Left lung (tissue), 10 donors: ENCODE results near the gene ARG1. TPM values are rescaled to one million over a fixed set of nuclear protein-coding genes. Genes with fewer than 3 reads are reported as not detected.

Source experiments
- ATAC-seq: fragments of 200-7000 bp; cut with Tn5 transposase; one replicate; pipeline ENCODE4 v1.9.1; 2020; ENCODE audit warnings: moderate library complexity
- DNase-seq, 4 donors: peaks; one replicate each; pipeline ENCODE4 v3.0.0-alpha.2; 2013 to 2020
- H3K27ac ChIP-seq, 2 donors: fragments of 200-600 bp; sonication (generic) in 1 of 2; one replicate each; pipeline versions ENCODE4 v1.5.0 to v1.8.0; 2020 to 2021
- H3K27me3 ChIP-seq, 2 donors: fragments of 200-600 bp; sonication (generic) in 1 of 2; one replicate each; pipeline versions ENCODE4 v1.5.0 to v1.8.0; 2020 to 2021
- H3K36me3 ChIP-seq, 2 donors: fragments of 200-600 bp; sonication (generic) in 1 of 2; one replicate each; pipeline versions ENCODE4 v1.5.0 to v1.8.0; 2020 to 2021
- H3K4me1 ChIP-seq, 2 donors: fragments of 200-600 bp; one replicate each; pipeline ENCODE4 v1.8.0; 2021
- H3K4me3 ChIP-seq, 2 donors: fragments of 200-600 bp; sonication (generic) in 1 of 2; one replicate each; pipeline versions ENCODE4 v1.5.0 to v1.8.0; 2020 to 2021; ENCODE audit warnings: mild to moderate bottlenecking in 1 of 2
- H3K9me3 ChIP-seq, 2 donors: fragments of 200-600 bp; sonication (generic) in 1 of 2; one replicate each; pipeline versions ENCODE4 v1.5.0 to v1.8.0; 2020 to 2021
- CTCF ChIP-seq, 2 donors: fragments of 200-600 bp; sonication (generic) in 1 of 2; IDR thresholded peaks; one replicate each; pipeline versions ENCODE4 v1.5.0 to v1.8.0; 2021; ENCODE audit warnings: antibody characterized with exemption in 2 of 2
- intact Hi-C, 2 donors: fragments of 100-400 bp; cut with DNase I; formaldehyde crosslinking; loops; one replicate each; pipeline versions ENCODE4 v1.11.2 to v1.14.2; 2022
- polyA plus RNA-seq, 6 donors: library from polyadenylated mRNA; unstranded; fragments of 120-200 nt; gene quantifications; one replicate each; pipeline ENCODE4 v1.2.1, GENCODE V29; 2013; ENCODE audit not compliant: insufficient read length in 6 of 6
- total RNA-seq, 2 donors: library from RNA; stranded (reverse); fragmentation: NEBNext Ultra II Directional; extraction: Animal tissue kit (Norgen Biotek cat#: 25700); gene quantifications; one replicate each; pipeline ENCODE4 v1.2.1, GENCODE V29; 2021
- donor health status: DM: no; HTN: yes; CAD: no.
- donor health status: DM: no; HTN: no; CAD: no.

Gene ARG1
- total and polyA plus RNA-seq, 8 donors, result 0.32 to 5.8 (median 1.4) TPM

GRCh38 chr6:131594074-131594473, 21.0 kb downstream of the ARG1 start:
- no peaks in the 10 kb centered on the region for H3K27me3 ChIP-seq
- H3K9me3 ChIP-seq, result no peaks in the 10 kb centered on the region
- ATAC-seq (no peak), DNase-seq (no peak)
- H3K4me3 ChIP-seq, result no peak overlapping the region
- no peak overlapping the region for H3K27ac ChIP-seq
- intact Hi-C loops, result no loop called here
- peaks cover 0 to 100% of the 10 kb centered on the region in 2 donors for H3K36me3 ChIP-seq
- TF ChIP-seq CTCF (IDR thresholded peaks at IDR 0.05), result no peak
- no peaks in the 10 kb centered on the region for H3K4me1 ChIP-seq

GRCh38 chr6:131597446-131597845, 24.4 kb downstream of the ARG1 start:
- intact Hi-C loops, result no loop called here
- DNase-seq (no peak), ATAC-seq (no peak)
- no peaks in the 10 kb centered on the region for H3K4me1 ChIP-seq
- H3K27me3 ChIP-seq, result no peaks in the 10 kb centered on the region
- no peak overlapping the region for H3K27ac ChIP-seq
- no peaks in the 10 kb centered on the region for H3K9me3 ChIP-seq
- no peak for TF ChIP-seq CTCF (IDR thresholded peaks at IDR 0.05)
- no peak overlapping the region for H3K4me3 ChIP-seq
- H3K36me3 ChIP-seq, result peaks cover 0 to 100% of the 10 kb centered on the region in 2 donors

GRCh38 chr6:131600716-131601115, 27.7 kb downstream of the ARG1 start:
- intact Hi-C loops, result no loop called here
- Histone ChIP-seq H3K36me3 (peaks cover 0 to 100% of the 10 kb centered on the region in 2 donors), H3K27ac (no peak overlapping the region), H3K4me3 (no peak overlapping the region), H3K4me1 (no peaks in the 10 kb centered on the region), H3K27me3 (no peaks in the 10 kb centered on the region), H3K9me3 (no peaks in the 10 kb centered on the region)
- ATAC-seq (no peak), DNase-seq (no peak)
- TF ChIP-seq CTCF (IDR thresholded peaks at IDR 0.05), result no peak

GRCh38 chr6:131602781-131603312, 29.8 kb downstream of the ARG1 start:
- Histone ChIP-seq H3K36me3 (peaks cover 0 to 100% of the 10 kb centered on the region in 2 donors), H3K27ac (no peak overlapping the region), H3K27me3 (no peaks in the 10 kb centered on the region), H3K9me3 (no peaks in the 10 kb centered on the region), H3K4me1 (no peaks in the 10 kb centered on the region), H3K4me3 (no peak overlapping the region)
- ATAC-seq, result no peak
- TF ChIP-seq CTCF (IDR thresholded peaks at IDR 0.05), result no peak
- DNase-seq, result no peak
- intact Hi-C loops, result no loop called here

GRCh38 chr6:131613296-131613925, 40.4 kb downstream of the ARG1 start:
- Histone ChIP-seq H3K9me3 (no peaks in the 10 kb centered on the region), H3K27ac (no peak overlapping the region), H3K4me1 (no peaks in the 10 kb centered on the region), H3K27me3 (no peaks in the 10 kb centered on the region), H3K36me3 (peaks cover 0 to 92% of the 10 kb centered on the region in 2 donors), H3K4me3 (no peak overlapping the region)
- intact Hi-C loops, result no loop called here
- no peak for TF ChIP-seq CTCF (IDR thresholded peaks at IDR 0.05)
- ATAC-seq (no peak), DNase-seq (no peak)
